ENCODE data around the gene FCRL2. TPM values are rescaled to one million over a fixed set of nuclear protein-coding genes. Genes with fewer than 3 reads are reported as not detected.

The FCRL2 gene
- total RNA-seq, 6 experiments from 2014 or later = 0.06 to 0.12 (median 0.08) TPM; not detected in 2

DNA sequence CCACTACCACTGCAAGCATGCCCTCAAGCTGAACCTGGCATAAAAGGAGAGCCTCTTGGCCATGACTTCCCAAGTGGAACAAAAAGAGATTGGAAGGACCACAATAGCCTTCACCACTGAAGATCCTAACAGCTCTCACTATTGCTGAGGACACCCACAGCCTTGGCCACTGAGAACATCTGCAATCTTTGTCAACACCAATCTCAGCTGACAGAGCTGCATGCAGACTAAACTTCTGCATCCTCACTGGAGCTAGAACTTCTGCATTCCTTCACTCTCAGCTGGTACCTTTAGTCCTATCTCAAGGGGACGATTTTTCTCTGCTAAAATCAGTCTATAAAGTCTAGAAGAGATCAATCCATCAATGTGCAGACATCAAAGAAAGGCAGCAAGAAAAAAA, 8.3 kb upstream of the FCRL2 start:
- no peak for ATAC-seq
- TF ChIP-seq, protein P1, sequence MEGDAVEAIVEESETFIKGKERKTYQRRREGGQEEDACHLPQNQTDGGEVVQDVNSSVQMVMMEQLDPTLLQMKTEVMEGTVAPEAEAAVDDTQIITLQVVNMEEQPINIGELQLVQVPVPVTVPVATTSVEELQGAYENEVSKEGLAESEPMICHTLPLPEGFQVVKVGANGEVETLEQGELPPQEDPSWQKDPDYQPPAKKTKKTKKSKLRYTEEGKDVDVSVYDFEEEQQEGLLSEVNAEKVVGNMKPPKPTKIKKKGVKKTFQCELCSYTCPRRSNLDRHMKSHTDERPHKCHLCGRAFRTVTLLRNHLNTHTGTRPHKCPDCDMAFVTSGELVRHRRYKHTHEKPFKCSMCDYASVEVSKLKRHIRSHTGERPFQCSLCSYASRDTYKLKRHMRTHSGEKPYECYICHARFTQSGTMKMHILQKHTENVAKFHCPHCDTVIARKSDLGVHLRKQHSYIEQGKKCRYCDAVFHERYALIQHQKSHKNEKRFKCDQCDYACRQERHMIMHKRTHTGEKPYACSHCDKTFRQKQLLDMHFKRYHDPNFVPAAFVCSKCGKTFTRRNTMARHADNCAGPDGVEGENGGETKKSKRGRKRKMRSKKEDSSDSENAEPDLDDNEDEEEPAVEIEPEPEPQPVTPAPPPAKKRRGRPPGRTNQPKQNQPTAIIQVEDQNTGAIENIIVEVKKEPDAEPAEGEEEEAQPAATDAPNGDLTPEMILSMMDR (IDR thresholded peaks at IDR 0.05) = no peak
- no peak for TF ChIP-seq POLR2A (IDR thresholded peaks at IDR 0.05)
- H3K4me1 ChIP-seq = no peaks in the 10 kb centered on the region
- 5% methylated on average over 1 of the region's 1 CpG for WGBS (ENCODE audit: insufficient coverage, low coverage, low lambda C conversion rate, missing lambda C conversion rate)
- DNase-seq = no peak
- H3K27me3 ChIP-seq = no peaks in the 10 kb centered on the region
- H3K27ac ChIP-seq = no peak overlapping the region
- no peak overlapping the region for H3K4me3 ChIP-seq
- intact Hi-C loops (cut with DNase I) = no loop called here
- no peaks in the 10 kb centered on the region for H3K36me3 ChIP-seq
- H3K9me3 ChIP-seq = no peaks in the 10 kb centered on the region

GRCh38 chr1:157784801-157785200, 7.9 kb upstream of the FCRL2 start:
- no peak overlapping the region for H3K27ac ChIP-seq
- ATAC-seq = no peak

DNA sequence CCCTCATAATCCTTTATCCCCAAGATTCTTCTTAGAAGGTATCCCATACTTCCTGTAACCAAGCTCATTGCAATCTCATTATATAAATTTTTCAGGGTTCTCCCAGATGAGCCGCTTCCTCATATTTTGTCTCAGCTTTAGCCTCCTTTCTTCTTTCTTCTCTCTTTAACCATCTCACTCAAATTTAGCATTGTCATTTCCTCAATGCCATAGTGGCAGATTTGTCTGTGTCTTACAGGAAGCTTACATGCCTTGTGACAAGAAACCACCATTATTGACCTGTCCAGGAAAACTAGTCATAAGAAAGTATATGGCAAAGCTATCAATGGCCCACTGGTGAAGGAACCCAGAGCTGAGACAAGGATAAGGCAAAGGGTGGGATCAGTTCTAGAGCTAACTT, 6.0 kb upstream of the FCRL2 start:
- 58% methylated on average over 1 of the region's 1 CpG for WGBS (ENCODE audit: insufficient coverage, low coverage, low lambda C conversion rate, missing lambda C conversion rate)
- no peak for TF ChIP-seq POLR2A (IDR thresholded peaks at IDR 0.05)
- TF ChIP-seq, protein P1 (IDR thresholded peaks at IDR 0.05) = no peak
- intact Hi-C loops (cut with DNase I) = no loop called here

More at GRCh38 chr1:157784801-157785200, 7.9 kb upstream of the FCRL2 start:
- intact Hi-C loops (cut with DNase I) = no loop called here
- H3K27me3 ChIP-seq = no peaks in the 10 kb centered on the region
- 48% methylated on average over 2 of the region's 3 CpGs for WGBS (ENCODE audit: insufficient coverage, low coverage, low lambda C conversion rate, missing lambda C conversion rate)
- no peaks in the 10 kb centered on the region for H3K9me3 ChIP-seq
- no peaks in the 10 kb centered on the region for H3K4me1 ChIP-seq
- TF ChIP-seq POLR2A (IDR thresholded peaks at IDR 0.05) = no peak
- TF ChIP-seq, protein P1 (IDR thresholded peaks at IDR 0.05) = no peak
- H3K4me3 ChIP-seq = no peak overlapping the region
- no peak for DNase-seq
- H3K36me3 ChIP-seq = no peaks in the 10 kb centered on the region

DNA sequence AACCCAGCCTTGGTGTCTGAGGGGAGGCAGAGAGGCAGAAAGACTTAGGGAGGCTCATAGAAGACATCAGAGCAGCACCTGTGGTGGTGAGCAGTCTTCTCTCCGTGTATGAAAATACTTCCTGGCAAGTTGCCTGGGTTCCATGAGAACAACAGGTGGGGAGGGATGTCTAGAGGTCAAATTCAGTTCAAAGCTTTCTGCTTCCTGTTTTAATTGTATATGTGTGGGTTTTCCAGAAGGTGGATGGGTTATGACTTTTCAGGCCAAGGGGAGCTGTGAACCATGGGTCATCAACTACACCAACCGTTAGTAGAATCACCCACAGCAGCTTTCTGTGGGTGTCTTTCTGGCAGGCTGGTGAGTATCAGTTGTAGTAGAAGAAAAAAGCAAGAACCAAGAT, 4.1 kb upstream of the FCRL2 start:
- WGBS (ENCODE audit: insufficient coverage, low coverage, low lambda C conversion rate, missing lambda C conversion rate) = 30% methylated on average over 2 of the region's 2 CpGs
- DNase-seq (no peak), ATAC-seq (no peak)
- TF ChIP-seq POLR2A (IDR thresholded peaks at IDR 0.05) = no peak
- TF ChIP-seq, protein P1 (IDR thresholded peaks at IDR 0.05) = no peak
- Histone ChIP-seq H3K4me3 (no peak overlapping the region), H3K27me3 (no peaks in the 10 kb centered on the region), H3K4me1 (no peaks in the 10 kb centered on the region), H3K36me3 (no peaks in the 10 kb centered on the region), H3K9me3 (no peaks in the 10 kb centered on the region), H3K27ac (no peak overlapping the region)
- intact Hi-C loops (cut with DNase I) = no loop called here

More for the DNA sequence above, 6.0 kb upstream of the FCRL2 start:
- Histone ChIP-seq H3K27me3 (no peaks in the 10 kb centered on the region), H3K36me3 (no peaks in the 10 kb centered on the region), H3K9me3 (no peaks in the 10 kb centered on the region), H3K4me1 (no peaks in the 10 kb centered on the region), H3K4me3 (no peak overlapping the region), H3K27ac (no peak overlapping the region)
- no peak for ATAC-seq
- DNase-seq = no peak
